HepG2 (cell line): ENCODE data around the gene ID4. TPM values are rescaled to one million over a fixed set of nuclear protein-coding genes. Genes with fewer than 3 reads are reported as not detected.

ENCODE experiments used
- ATAC-seq: fragments of 200-7000 bp; cut with Tn5 transposase; 3 replicates; pipeline ENCODE4 v1.9.1; 2020; ENCODE audit warnings: mild to moderate bottlenecking, moderate library complexity
- BruUV-seq: library from RNA; stranded (reverse); fragments of 400-500 nt; replicated peaks from 2 replicates; lab custom pipeline; 2021; lab: Mats Ljungman, UMichigan
- CTCF ChIA-PET: fragments of 300-600 bp; formaldehyde crosslinking; extraction: SDS; loops from one replicate; lab custom pipeline; 2021; ENCODE audit warnings: low total read pairs, inconsistent platforms, low intra/inter-chr PET ratio; lab: Yijun Ruan, JAX
- POLR2A ChIA-PET: fragments of 350-600 bp; sonication (Branson Sonifier 250); formaldehyde crosslinking; loops from one replicate; lab custom pipeline; 2020; ENCODE audit warnings: antibody characterized with exemption, inconsistent platforms; lab: Yijun Ruan, JAX
- DNase-seq: peaks from one replicate; pipeline ENCODE4 v3.0.0-alpha.2; 2015; ENCODE audit warnings: low spot score
- FAIRE-seq: peaks from 3 replicates; lab custom pipeline; 2011; peaks lifted over from hg19 to GRCh38; lab: Jason Lieb, UNC
- H2AFZ ChIP-seq: one replicate; pipeline ENCODE4 v1.6.1; 2011; ENCODE audit warnings: low read length, inconsistent platforms
- H3K27ac ChIP-seq: fragments of 300-600 bp; 3 replicates; pipeline ENCODE4 v1.8.0; 2011; ENCODE audit warnings: mixed run types, mild to moderate bottlenecking, mixed read lengths, low read length, inconsistent platforms; ENCODE audit not compliant: insufficient read depth; ENCODE audit errors: extremely low read length
- H3K27me3 ChIP-seq, 2 experiments: fragments of 200-600 bp in 1 of 2; 2 replicates in 1 of 2; 3 replicates in 1 of 2; pipeline versions ENCODE4 v1.6.0 to v1.8.0; 2011; ENCODE audit warnings: low read length in 2 of 2, mild to moderate bottlenecking in 2 of 2, moderate library complexity in 2 of 2, inconsistent platforms in 1 of 2; ENCODE audit not compliant: insufficient read depth in 2 of 2, control insufficient read depth in 1 of 2
- H3K36me3 ChIP-seq, 2 experiments: fragments of 200-600 bp in 1 of 2; replicated peaks in 1 of 2; 2 replicates in 1 of 2; 3 replicates in 1 of 2; pipeline versions ENCODE4 v1.5.1 to v1.8.0; 2011; ENCODE audit warnings: low read length in 2 of 2, inconsistent platforms in 1 of 2; ENCODE audit not compliant: insufficient read depth in 2 of 2, control insufficient read depth in 1 of 2
- H3K4me1 ChIP-seq: 2 replicates; pipeline ENCODE4 v1.5.1; 2012; ENCODE audit warnings: low read length, inconsistent platforms; ENCODE audit not compliant: insufficient read depth
- H3K4me2 ChIP-seq: 2 replicates; pipeline ENCODE4 v1.6.0; 2011; ENCODE audit warnings: low read depth, low read length, inconsistent platforms
- H3K4me3 ChIP-seq, 3 experiments: fragments of 200-600 bp in 1 of 3; sonication (generic), shearing (Covaris generic) in 1 of 3; replicated peaks in 1 of 3; 2 replicates each; pipeline ENCODE4 v1.5.1; 2011 to 2016; ENCODE audit warnings: low read length in 3 of 3, inconsistent platforms in 2 of 3, low read depth in 2 of 3, mild to moderate bottlenecking in 2 of 3, control low read depth in 1 of 3, mixed read lengths in 1 of 3; ENCODE audit not compliant: insufficient read depth in 1 of 3
- H3K79me2 ChIP-seq: one replicate; pipeline ENCODE4 v1.6.1; 2011; ENCODE audit warnings: low read length, inconsistent platforms; ENCODE audit not compliant: insufficient read depth
- H3K9ac ChIP-seq: 2 replicates; pipeline ENCODE4 v1.6.0; 2011; ENCODE audit warnings: mild to moderate bottlenecking, low read depth, low read length, inconsistent platforms; ENCODE audit not compliant: insufficient read depth
- H3K9me3 ChIP-seq: 2 replicates; pipeline ENCODE4 v1.5.1; 2012; ENCODE audit warnings: mild to moderate bottlenecking, low read length
- H4K20me1 ChIP-seq: 2 replicates; pipeline ENCODE4 v1.6.0; 2011; ENCODE audit warnings: inconsistent platforms, mild to moderate bottlenecking, low read length, moderate library complexity; ENCODE audit not compliant: insufficient read depth
- CCAR2 ChIP-seq: fragments of 200-400 bp; formaldehyde crosslinking; optimal IDR thresholded peaks from 2 replicates; pipeline ENCODE3; 2018; ENCODE audit warnings: low read depth, mild to moderate bottlenecking, low read length, moderate library complexity
- CEBPB ChIP-seq: IDR thresholded peaks from 2 replicates; pipeline ENCODE4 v1.6.1; 2011; ENCODE audit warnings: low read depth, low read length, improper control_type of control experiment, borderline replicate concordance
- CEBPG ChIP-seq: IDR thresholded peaks from 2 replicates; pipeline ENCODE4 v1.6.1; 2016
- CTCF ChIP-seq: sonication (generic); formaldehyde crosslinking; IDR thresholded peaks from 2 replicates; pipeline ENCODE4 v1.5.0; 2020; ENCODE audit warnings: mild to moderate bottlenecking, missing genetic modification reagents, moderate library complexity
- GATAD2A ChIP-seq: IDR thresholded peaks from 2 replicates; pipeline ENCODE4 v1.6.1; 2016
- GPN1 ChIP-seq: sonication (generic); formaldehyde crosslinking; IDR thresholded peaks from 2 replicates; pipeline ENCODE4 v1.5.1; 2020; ENCODE audit warnings: missing genetic modification reagents, borderline replicate concordance
- MAZ ChIP-seq, 2 experiments: sonication (generic) in 1 of 2; formaldehyde crosslinking in 1 of 2; IDR thresholded peaks; 2 replicates each; pipeline versions ENCODE4 v1.5.0 to v1.6.1; 2012 to 2020; ENCODE audit warnings: low read depth in 2 of 2, mild to moderate bottlenecking in 2 of 2, borderline replicate concordance in 1 of 2, improper control_type of control experiment in 1 of 2, low read length in 1 of 2, missing genetic modification reagents in 1 of 2, moderate library complexity in 1 of 2
- POLR2A ChIP-seq, 2 experiments: IDR thresholded peaks; 2 replicates each; pipeline ENCODE4 v1.6.1; 2011; ENCODE audit warnings: low read depth in 2 of 2, low read length in 2 of 2, mild to moderate bottlenecking in 1 of 2, moderate library complexity in 1 of 2; ENCODE audit not compliant: insufficient read depth in 1 of 2
- THAP11 ChIP-seq: IDR thresholded peaks from 2 replicates; pipeline ENCODE4 v1.6.1; 2016; ENCODE audit warnings: missing biosample characterization, missing genetic modification reagents
- ZBTB34 ChIP-seq: sonication (generic); formaldehyde crosslinking; IDR thresholded peaks from 2 replicates; pipeline ENCODE4 v1.8.0; 2022; ENCODE audit warnings: mild to moderate bottlenecking, missing genetic modification reagents
- ZFP37 ChIP-seq: sonication (generic); formaldehyde crosslinking; IDR thresholded peaks from 2 replicates; pipeline ENCODE4 v1.4.0; 2020; ENCODE audit warnings: missing genetic modification reagents, borderline replicate concordance
- ZNF20 ChIP-seq: sonication (generic); formaldehyde crosslinking; IDR thresholded peaks from 2 replicates; pipeline ENCODE4 v1.4.0; 2020; ENCODE audit warnings: mild to moderate bottlenecking, moderate library complexity, missing genetic modification reagents
- ZNF3 ChIP-seq: IDR thresholded peaks from 2 replicates; pipeline ENCODE4 v1.7.0; 2017; ENCODE audit warnings: inconsistent platforms
- ZNF382 ChIP-seq: sonication (generic); formaldehyde crosslinking; IDR thresholded peaks from 2 replicates; pipeline ENCODE4 v1.5.0; 2020; ENCODE audit warnings: missing genetic modification reagents, mild to moderate bottlenecking, borderline replicate concordance
- ZNF460 ChIP-seq: sonication (generic); formaldehyde crosslinking; IDR thresholded peaks from 2 replicates; pipeline ENCODE4 v1.5.1; 2020; ENCODE audit warnings: missing genetic modification reagents, mild to moderate bottlenecking, borderline replicate concordance
- WGBS: methylation state at CpG from one replicate; pipeline ENCODE4 v1.1.6; 2017; ENCODE audit warnings: low lambda C conversion rate; 5-methylcytosine and 5-hydroxymethylcytosine counted together
- in situ Hi-C: cut with HindIII; loops from 2 replicates; pipeline ENCODE4 v1.10.0; 2017; ENCODE audit warnings: low pct_unique_long_range_greater_than_20kb; ENCODE audit not compliant: extremely low pct_ligation_motif_present
- intact Hi-C: fragments of 100-400 bp; cut with micrococcal nuclease; formaldehyde crosslinking; loops from one replicate; pipeline ENCODE4 v1.10.0; 2022; ENCODE audit not compliant: unreplicated experiment
- polyA plus RNA-seq, 8 experiments: library from polyadenylated mRNA; depleted of rRNA in 3 of 8; stranded (reverse) in 7 of 8; unstranded in 1 of 8; fragments of >200 nt; fragmentation: Illumina TruSeq in 4 of 8; extraction: Trizol in 4 of 8; gene quantifications; 2 replicates each; pipeline versions ENCODE4 v1.2.1 to v1.2.3, GENCODE V29; 2011 to 2016; ENCODE audit warnings: low read depth in 4 of 8, missing spikeins in 1 of 8, mixed read lengths in 1 of 8; ENCODE audit not compliant: insufficient read depth in 1 of 8
- total RNA-seq, 5 experiments: library from RNA; depleted of rRNA; stranded (reverse); fragments of >200 nt; fragmentation: Illumina TruSeq; extraction: Trizol; gene quantifications; 2 replicates each; pipeline ENCODE4 v1.2.3, GENCODE V29; 2016; ENCODE audit warnings: low read depth in 1 of 5
- TF ChIP-seq, protein P1 (sequence below): sonication (generic); formaldehyde crosslinking; IDR thresholded peaks from 2 replicates; pipeline ENCODE4 v1.4.0; 2020; ENCODE audit warnings: missing genetic modification reagents, borderline replicate concordance
- TF ChIP-seq, protein P2 (sequence below): sonication (generic); formaldehyde crosslinking; IDR thresholded peaks from 2 replicates; pipeline ENCODE4 v1.8.1; 2023; ENCODE audit warnings: mild to moderate bottlenecking, missing genetic modification reagents

The ID4 gene
- total and polyA plus RNA-seq, 2 of the 13 experiments (the other 11 are each of a cell fraction or from before 2014, with no cell fraction given): 0.20 to 0.44 TPM

DNA sequence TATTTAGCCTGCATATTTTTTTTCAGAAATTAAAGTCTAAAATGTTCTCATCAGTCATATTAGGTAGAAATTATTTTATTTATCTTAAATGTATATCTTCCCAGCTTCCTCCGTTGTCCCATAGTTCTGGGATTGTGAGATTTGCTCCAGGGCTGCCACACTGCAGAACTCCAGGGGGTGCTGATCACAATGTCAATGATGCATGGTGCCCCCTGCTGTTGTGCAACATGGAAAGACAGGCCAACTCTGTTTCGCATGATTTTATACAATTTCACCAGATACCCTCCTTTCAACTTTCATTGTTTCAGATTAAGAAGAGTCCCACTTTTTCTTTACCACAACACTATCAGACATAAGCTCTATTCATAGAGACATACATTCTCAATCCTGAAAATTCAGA lies 35.9 kb downstream of the ID4 start:
- Histone ChIP-seq H3K4me3 (no peak overlapping the region), H3K4me2 (no peak overlapping the region), H3K79me2 (no peaks in the 10 kb centered on the region), H3K36me3 (no peaks in the 10 kb centered on the region), H2AFZ (no peak overlapping the region), H3K4me1 (no peaks in the 10 kb centered on the region), H3K9ac (no peak overlapping the region), H4K20me1 (no peaks in the 10 kb centered on the region), H3K27me3 (no peaks in the 10 kb centered on the region), H3K27ac (no peak overlapping the region), H3K9me3 (no peaks in the 10 kb centered on the region)
- CTCF ChIA-PET: interaction anchor here (1.1 kb wide), 1 partner anchor 1277 kb away, joined by 4 read pairs; no protein-coding TSS in a partner anchor
- peak; percentile 87 for ATAC-seq
- peak; percentile 49 for DNase-seq
- in situ Hi-C loops: loop anchor here (10.0 to 25.0 kb wide), 2 partner anchors 878 to 1286 kb away; no protein-coding TSS in a partner anchor
- FAIRE-seq: peak; percentile 77
- POLR2A ChIA-PET: no interaction called here
- WGBS: 3% methylated on average over 2 of the region's 2 CpGs
- BruUV-seq: no TSS peak
- intact Hi-C loops: loop anchor here (2.0 kb wide), 2 partner anchors 400 to 848 kb away; no protein-coding TSS in a partner anchor
- peak; percentile 48 for TF ChIP-seq CTCF (CRISPR knock-in tag)
- no peak for TF ChIP-seq ZFP37 (CRISPR knock-in tag)
- TF ChIP-seq, protein P1, sequence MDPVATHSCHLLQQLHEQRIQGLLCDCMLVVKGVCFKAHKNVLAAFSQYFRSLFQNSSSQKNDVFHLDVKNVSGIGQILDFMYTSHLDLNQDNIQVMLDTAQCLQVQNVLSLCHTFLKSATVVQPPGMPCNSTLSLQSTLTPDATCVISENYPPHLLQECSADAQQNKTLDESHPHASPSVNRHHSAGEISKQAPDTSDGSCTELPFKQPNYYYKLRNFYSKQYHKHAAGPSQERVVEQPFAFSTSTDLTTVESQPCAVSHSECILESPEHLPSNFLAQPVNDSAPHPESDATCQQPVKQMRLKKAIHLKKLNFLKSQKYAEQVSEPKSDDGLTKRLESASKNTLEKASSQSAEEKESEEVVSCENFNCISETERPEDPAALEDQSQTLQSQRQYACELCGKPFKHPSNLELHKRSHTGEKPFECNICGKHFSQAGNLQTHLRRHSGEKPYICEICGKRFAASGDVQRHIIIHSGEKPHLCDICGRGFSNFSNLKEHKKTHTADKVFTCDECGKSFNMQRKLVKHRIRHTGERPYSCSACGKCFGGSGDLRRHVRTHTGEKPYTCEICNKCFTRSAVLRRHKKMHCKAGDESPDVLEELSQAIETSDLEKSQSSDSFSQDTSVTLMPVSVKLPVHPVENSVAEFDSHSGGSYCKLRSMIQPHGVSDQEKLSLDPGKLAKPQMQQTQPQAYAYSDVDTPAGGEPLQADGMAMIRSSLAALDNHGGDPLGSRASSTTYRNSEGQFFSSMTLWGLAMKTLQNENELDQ: no peak
- no peak for TF ChIP-seq ZNF460 (CRISPR knock-in tag)
- TF ChIP-seq THAP11 (CRISPR knock-in tag): no peak
- no peak for TF ChIP-seq MAZ (IDR thresholded peaks at IDR 0.05; ENCODE audit: borderline replicate concordance, low read depth, low read length)
- no peak for TF ChIP-seq MAZ (CRISPR knock-in tag; IDR thresholded peaks at IDR 0.05; ENCODE audit: low read depth)
- no peak for TF ChIP-seq CCAR2
- TF ChIP-seq CEBPG (CRISPR knock-in tag): peak; percentile 65
- TF ChIP-seq ZNF20 (CRISPR knock-in tag): no peak
- no peak for TF ChIP-seq POLR2A (IDR thresholded peaks at IDR 0.05; ENCODE audit: insufficient read depth in 1 of 2, low read depth in 2 of 2, low read length in 2 of 2)
- TF ChIP-seq ZNF382 (CRISPR knock-in tag): no peak
- no peak for TF ChIP-seq GPN1 (CRISPR knock-in tag)
- peak; percentile 58; the same call in 1 of the 2 replicates for TF ChIP-seq CEBPB
- TF ChIP-seq GATAD2A (CRISPR knock-in tag): no peak
- TF ChIP-seq ZNF3 (CRISPR knock-in tag): no peak
- no peak for TF ChIP-seq ZBTB34 (CRISPR knock-in tag)
- TF ChIP-seq, protein P2, sequence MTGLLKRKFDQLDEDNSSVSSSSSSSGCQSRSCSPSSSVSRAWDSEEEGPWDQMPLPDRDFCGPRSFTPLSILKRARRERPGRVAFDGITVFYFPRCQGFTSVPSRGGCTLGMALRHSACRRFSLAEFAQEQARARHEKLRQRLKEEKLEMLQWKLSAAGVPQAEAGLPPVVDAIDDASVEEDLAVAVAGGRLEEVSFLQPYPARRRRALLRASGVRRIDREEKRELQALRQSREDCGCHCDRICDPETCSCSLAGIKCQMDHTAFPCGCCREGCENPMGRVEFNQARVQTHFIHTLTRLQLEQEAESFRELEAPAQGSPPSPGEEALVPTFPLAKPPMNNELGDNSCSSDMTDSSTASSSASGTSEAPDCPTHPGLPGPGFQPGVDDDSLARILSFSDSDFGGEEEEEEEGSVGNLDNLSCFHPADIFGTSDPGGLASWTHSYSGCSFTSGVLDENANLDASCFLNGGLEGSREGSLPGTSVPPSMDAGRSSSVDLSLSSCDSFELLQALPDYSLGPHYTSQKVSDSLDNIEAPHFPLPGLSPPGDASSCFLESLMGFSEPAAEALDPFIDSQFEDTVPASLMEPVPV (CRISPR knock-in tag): no peak
